Activated CD8-positive, alpha-beta memory T cell treated with anti-CD3 and anti-CD28 coated beads, Interleukin-2, amount 50 U/mL, for 48 hours (primary cell): Measurements from ENCODE around the gene LRRC8A.
A peak's percentile ranks its signal among the peaks of the same experiment; 100 is the strongest.
"Not testable (repeated sequence)": the region's sequence is repeated elsewhere in the genome, so short reads cannot be mapped to it uniquely, and the experiment has no call there.

Source experiments
- DNase-seq: peaks from one replicate; pipeline ENCODE4 v3.0.0-alpha.2; 2020

The LRRC8A gene

GRCh38 chr9:128923493-128923883, 41.6 kb downstream of the LRRC8A start:
- DNase-seq: no peak

- peak; percentile 73 for DNase-seq
Measured at GRCh38 chr9:128927731-128928411, 45.9 kb downstream of the LRRC8A start.

GRCh38 chr9:128928624-128929023, 46.7 kb downstream of the LRRC8A start:
- DNase-seq: no peak

GRCh38 chr9:128929560-128929959, 47.6 kb downstream of the LRRC8A start:
- no peak for DNase-seq

GRCh38 chr9:128933731-128934130, 51.8 kb downstream of the LRRC8A start:
- no peak for DNase-seq

- DNase-seq: no peak
Measured at GRCh38 chr9:128936171-128936865, 54.4 kb downstream of the LRRC8A start.

- DNase-seq: no peak
Measured at GRCh38 chr9:128937310-128938165, 55.6 kb downstream of the LRRC8A start.

- no peak for DNase-seq
Measured at GRCh38 chr9:128940271-128940921, 58.5 kb downstream of the LRRC8A start.

GRCh38 chr9:128940946-128941755, 59.2 kb downstream of the LRRC8A start:
- no peak for DNase-seq

GRCh38 chr9:128943832-128944620, 62.1 kb downstream of the LRRC8A start:
- DNase-seq: no peak

GRCh38 chr9:128944966-128945365, 63.0 kb downstream of the LRRC8A start:
- DNase-seq: not testable (repeated sequence)

GRCh38 chr9:128945798-128946501, 64.0 kb downstream of the LRRC8A start:
- DNase-seq: no peak

GRCh38 chr9:128946571-128947276, 64.8 kb downstream of the LRRC8A start:
- DNase-seq: no peak

- no peak for DNase-seq
Measured at GRCh38 chr9:128947277-128947526, 65.3 kb downstream of the LRRC8A start.

- peak; percentile 100 for DNase-seq
Measured at GRCh38 chr9:128947527-128948301, 65.8 kb downstream of the LRRC8A start, which contains the start of the genes DOLK and NUP188. TSS of gene DOLK (minus strand) at chr9:128947603. CDS start at chr9:128947303, 300 bp downstream. TSS of gene NUP188 (plus strand) at chr9:128947699. CDS start at chr9:128947720, 21 bp downstream.

GRCh38 chr9:128961403-128961802, 79.5 kb downstream of the LRRC8A start:
- not testable (repeated sequence) for DNase-seq
